CD4-positive, alpha-beta T cell (primary cell): ENCODE results near the gene CDK5RAP2. TPM values are rescaled to one million over a fixed set of nuclear protein-coding genes. Genes with fewer than 3 reads are reported as not detected.

Experiments used
- ATAC-seq: fragments of 200-7000 bp; cut with Tn5 transposase; one replicate; pipeline ENCODE4 v1.10.0; 2022; ENCODE audit warnings: mild to moderate bottlenecking; ENCODE audit not compliant: poor library complexity
- CTCF ChIA-PET: fragments of 350-600 bp; sonication (Branson Sonifier 250); formaldehyde crosslinking; loops from one replicate; lab custom pipeline; 2021; ENCODE audit warnings: antibody characterized with exemption, inconsistent platforms; lab: Charles Lee
- POLR2A ChIA-PET: fragments of 350-600 bp; sonication (Branson Sonifier 250); formaldehyde crosslinking; loops from one replicate; lab custom pipeline; 2021; ENCODE audit warnings: antibody characterized with exemption, inconsistent platforms; lab: Charles Lee
- DNase-seq, 14 experiments: peaks; one replicate each; pipeline ENCODE4 v3.0.0-alpha.2; 2013 to 2020; ENCODE audit warnings: mixed read lengths in 2 of 14
- H3K27ac ChIP-seq, 2 donors: one replicate each; pipeline versions ENCODE4 v1.5.1 to v1.7.0; 2013; ENCODE audit warnings: low read length in 2 of 2, low read depth in 1 of 2, mild to moderate bottlenecking in 1 of 2
- H3K27me3 ChIP-seq, 2 experiments: 1 replicate in 1 of 2; 2 replicates in 1 of 2; pipeline versions ENCODE4 v1.6.1 to v1.7.0; 2013; ENCODE audit warnings: low read length in 2 of 2, control low read depth in 1 of 2, mild to moderate bottlenecking in 1 of 2, moderate library complexity in 1 of 2; ENCODE audit not compliant: insufficient read depth in 2 of 2, control insufficient read depth in 1 of 2
- H3K36me3 ChIP-seq: one replicate; pipeline ENCODE4 v1.6.1; 2013; ENCODE audit warnings: low read length, control low read depth; ENCODE audit not compliant: insufficient read depth
- H3K4me1 ChIP-seq: one replicate; pipeline ENCODE4 v1.6.1; 2013; ENCODE audit warnings: low read length, control low read depth; ENCODE audit not compliant: insufficient read depth
- H3K4me3 ChIP-seq: one replicate; pipeline ENCODE4 v1.5.1; 2013; ENCODE audit warnings: mild to moderate bottlenecking, low read length, moderate library complexity
- H3K9me3 ChIP-seq, 2 experiments: 1 replicate in 1 of 2; 2 replicates in 1 of 2; pipeline versions ENCODE4 v1.6.1 to v1.7.0; 2013; ENCODE audit warnings: low read length in 2 of 2, mild to moderate bottlenecking in 2 of 2, control low read depth in 1 of 2, moderate library complexity in 1 of 2; ENCODE audit not compliant: control insufficient read depth in 1 of 2, insufficient read depth in 1 of 2
- H3K27ac Mint-ChIP-seq: one replicate; pipeline ENCODE4 v1.8.0; 2020; ENCODE audit warnings: mixed read lengths
- H3K27me3 Mint-ChIP-seq: one replicate; pipeline ENCODE4 v1.8.0; 2021; ENCODE audit warnings: mixed read lengths
- H3K36me3 Mint-ChIP-seq: one replicate; pipeline ENCODE4 v1.8.0; 2021; ENCODE audit warnings: low read depth, mixed read lengths
- H3K4me1 Mint-ChIP-seq: one replicate; pipeline ENCODE4 v1.8.0; 2021; ENCODE audit warnings: low read depth, mixed read lengths
- H3K4me3 Mint-ChIP-seq: one replicate; pipeline ENCODE4 v1.8.0; 2020; ENCODE audit warnings: mild to moderate bottlenecking, mixed read lengths
- H3K9me3 Mint-ChIP-seq: one replicate; pipeline ENCODE4 v1.8.0; 2020; ENCODE audit warnings: mixed read lengths
- CTCF ChIP-seq: fragments of 200-600 bp; IDR thresholded peaks from one replicate; pipeline ENCODE4 v1.8.0; 2022; ENCODE audit warnings: antibody characterized with exemption, mild to moderate bottlenecking
- intact Hi-C, 2 experiments: fragments of 100-400 bp; cut with DNase I in 1 of 2; cut with micrococcal nuclease in 1 of 2; formaldehyde crosslinking; loops; one replicate each; pipeline versions ENCODE4 v1.15.1 to v1.9.0; 2023 to 2025; cut with DNase I, micrococcal nuclease
- total RNA-seq, 174 experiments: library from RNA in 2 of 174; stranded (reverse) in 2 of 174; gene quantifications; one replicate each; pipeline ENCODE4 v1.2.3 and lab custom pipeline; 2021 to 2026

The CDK5RAP2 gene
- total RNA-seq, 2 experiments from 2014 or later = 55.0 to 56.0 TPM

GRCh38 chr9:120388003-120388855 lies 191.7 kb downstream of the CDK5RAP2 start:
- Mint-ChIP-seq H3K27me3 (no peaks in the 10 kb centered on the region), H3K27ac (no peak overlapping the region), H3K36me3 (peaks cover 60% of the 10 kb centered on the region), H3K4me3 (no peak overlapping the region), H3K9me3 (no peaks in the 10 kb centered on the region), H3K4me1 (no peaks in the 10 kb centered on the region)
- no peak overlapping the region for H3K4me3 ChIP-seq
- no peaks in the 10 kb centered on the region for H3K27me3 ChIP-seq
- no peak for TF ChIP-seq CTCF
- ATAC-seq = no peak
- H3K27ac ChIP-seq = no peak overlapping the region
- H3K9me3 ChIP-seq = no peaks in the 10 kb centered on the region
- no peak for DNase-seq
- POLR2A ChIA-PET = no interaction called here
- H3K36me3 ChIP-seq = peaks cover 44% of the 10 kb centered on the region
- no peaks in the 10 kb centered on the region for H3K4me1 ChIP-seq
- CTCF ChIA-PET = no interaction called here
- intact Hi-C loops = no loop called here

GRCh38 chr9:120387257-120388002 lies 192.5 kb downstream of the CDK5RAP2 start:
- H3K36me3 ChIP-seq = peaks cover 36% of the 10 kb centered on the region
- DNase-seq = no peak
- Mint-ChIP-seq H3K27me3 (no peaks in the 10 kb centered on the region), H3K9me3 (no peaks in the 10 kb centered on the region), H3K4me1 (no peaks in the 10 kb centered on the region), H3K4me3 (no peak overlapping the region), H3K27ac (no peak overlapping the region), H3K36me3 (peaks cover 52% of the 10 kb centered on the region)
- H3K4me1 ChIP-seq = no peaks in the 10 kb centered on the region
- H3K4me3 ChIP-seq = no peak overlapping the region
- no peak overlapping the region for H3K27ac ChIP-seq
- ChIA-PET CTCF (no interaction called here), POLR2A (no interaction called here)
- no peak for TF ChIP-seq CTCF
- no peaks in the 10 kb centered on the region for H3K9me3 ChIP-seq
- no peaks in the 10 kb centered on the region for H3K27me3 ChIP-seq
- intact Hi-C loops = no loop called here
- no peak for ATAC-seq

GRCh38 chr9:120386390-120387131 lies 193.4 kb downstream of the CDK5RAP2 start:
- intact Hi-C loops = no loop called here
- DNase-seq (no peak), ATAC-seq (no peak)
- Mint-ChIP-seq H3K36me3 (peaks cover 44% of the 10 kb centered on the region), H3K27ac (no peak overlapping the region), H3K27me3 (no peaks in the 10 kb centered on the region), H3K4me1 (no peaks in the 10 kb centered on the region), H3K9me3 (no peaks in the 10 kb centered on the region), H3K4me3 (no peak overlapping the region)
- Histone ChIP-seq H3K27me3 (no peaks in the 10 kb centered on the region), H3K4me3 (no peak overlapping the region), H3K4me1 (no peaks in the 10 kb centered on the region), H3K36me3 (peaks cover 27% of the 10 kb centered on the region), H3K9me3 (peaks cover 0 to 5% of the 10 kb centered on the region in 2 experiments), H3K27ac (no peak overlapping the region)
- ChIA-PET CTCF (no interaction called here), POLR2A (no interaction called here)
- TF ChIP-seq CTCF = no peak
